Right cardiac atrium (tissue), 5 donors: ENCODE measurements around the gene C1QTNF6. TPM values are rescaled to one million over a fixed set of nuclear protein-coding genes. Genes with fewer than 3 reads are reported as not detected.

Experiments
- ATAC-seq, 2 donors: fragments of 200-7000 bp; cut with Tn5 transposase; one replicate each; pipeline versions ENCODE4 v1.8.0 to v1.9.1; 2020; ENCODE audit warnings: moderate library complexity in 2 of 2, mild to moderate bottlenecking in 1 of 2
- DNase-seq, 3 donors: peaks; one replicate each; pipeline ENCODE4 v3.0.0-alpha.2; 2020
- H3K27ac ChIP-seq: one replicate; pipeline ENCODE4 v1.5.1; 2013; ENCODE audit warnings: mild to moderate bottlenecking, low read length, control low read depth, moderate library complexity
- H3K27me3 ChIP-seq: one replicate; pipeline ENCODE4 v1.6.1; 2013; ENCODE audit not compliant: control insufficient read depth, insufficient read depth
- H3K4me1 ChIP-seq: one replicate; pipeline ENCODE4 v1.6.1; 2013; ENCODE audit warnings: low read length; ENCODE audit not compliant: control insufficient read depth, insufficient read depth
- H3K4me3 ChIP-seq: one replicate; pipeline ENCODE4 v1.5.1; 2013; ENCODE audit warnings: low read length, control low read depth
- H3K9me3 ChIP-seq: one replicate; pipeline ENCODE4 v1.6.1; 2013; ENCODE audit warnings: low read length; ENCODE audit not compliant: control insufficient read depth
- WGBS: extraction: QIAGEN DNeasy Blood & Tissue Kit; methylation state at CpG from one replicate; pipeline ENCODE4 v1.1.7; 2013; 5-methylcytosine and 5-hydroxymethylcytosine counted together
- intact Hi-C, 4 donors: fragments of 100-400 bp; cut with DNase I; formaldehyde crosslinking; loops; one replicate each; pipeline versions ENCODE4 v1.11.0 to v1.14.0; 2022 to 2023
- polyA plus RNA-seq: library from polyadenylated mRNA; stranded (reverse); fragments of 200-250 nt; gene quantifications from one replicate; pipeline ENCODE4 v1.2.3, GENCODE V29; 2013
- total RNA-seq, 4 donors: library from RNA; stranded (reverse); fragmentation: NEBNext Ultra II Directional; extraction: Animal tissue kit (Norgen Biotek cat#: 25700); gene quantifications; one replicate each; pipeline ENCODE4 v1.2.1, GENCODE V29; 2021
- donor health status: healthy with polysubstance abuse.
- donor health status: DM: no; HTN: yes; CAD: no.
- donor health status: DM: no; HTN: no; CAD: no.
- donor health status: DM: no; HTN: yes; CAD: no; lungs with severe emphysema.
- donor health status: DM: yes; HTN: yes; CAD: no.

The C1QTNF6 gene
- total and polyA plus RNA-seq, 5 donors = 2.0 to 3.3 (median 2.8) TPM

DNA sequence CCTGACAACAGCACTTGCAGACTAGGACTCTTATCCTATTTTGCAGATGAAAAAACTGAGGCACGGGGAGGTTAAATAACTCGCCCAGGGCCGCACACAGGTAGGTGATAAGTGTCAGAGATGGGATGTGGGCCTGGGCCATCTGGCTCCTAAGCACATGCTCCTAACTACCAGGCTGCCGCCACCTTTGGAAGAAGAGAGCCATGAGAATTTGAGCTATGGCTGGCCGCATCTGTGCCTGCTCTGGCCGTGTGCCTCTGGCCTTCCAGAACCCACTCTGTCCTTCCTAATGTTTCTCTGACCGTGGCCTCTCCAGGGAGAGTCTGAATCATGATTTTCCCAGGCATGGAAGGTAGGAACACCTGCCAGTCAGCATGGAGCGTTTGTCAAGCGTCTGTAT is 23.0 kb downstream of the C1QTNF6 start:
- Histone ChIP-seq H3K4me1 (peaks cover 2% of the 10 kb centered on the region), H3K4me3 (no peak overlapping the region), H3K27ac (no peak overlapping the region), H3K9me3 (no peaks in the 10 kb centered on the region), H3K27me3 (no peaks in the 10 kb centered on the region)
- intact Hi-C loops = loop anchor here in 2 of 4 donors (5.0 to 10.0 kb wide), 2 partner anchors 90 to 97 kb away; no protein-coding TSS in a partner anchor
- 82% methylated on average over 9 of the region's 9 CpGs for WGBS
- ATAC-seq (no peak), DNase-seq (peak in 2 of 3 donors; percentile 4 to 37)

DNA sequence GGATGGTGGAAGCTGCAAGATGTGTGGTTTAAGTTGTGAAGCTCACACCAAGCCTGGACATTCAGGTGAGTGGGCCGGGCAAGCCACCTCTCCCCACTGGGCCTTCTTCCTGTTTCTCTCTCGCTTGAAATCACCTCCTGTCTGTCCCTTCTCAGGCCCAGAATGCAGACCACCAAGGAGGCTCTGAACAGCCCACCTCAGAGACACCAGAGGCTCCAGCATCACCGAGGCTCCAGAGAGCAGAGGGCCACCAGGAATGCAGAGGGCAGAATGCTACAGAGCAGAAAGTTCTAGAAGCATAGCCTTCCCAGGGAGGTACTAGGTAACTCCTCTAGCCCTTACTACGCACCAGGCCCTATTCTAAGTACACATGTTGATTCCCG is 23.6 kb downstream of the C1QTNF6 start:
- ATAC-seq (no peak), DNase-seq (peak in 1 of 3 donors; percentile 29)
- WGBS = 60% methylated on average over 5 of the region's 5 CpGs

DNA sequence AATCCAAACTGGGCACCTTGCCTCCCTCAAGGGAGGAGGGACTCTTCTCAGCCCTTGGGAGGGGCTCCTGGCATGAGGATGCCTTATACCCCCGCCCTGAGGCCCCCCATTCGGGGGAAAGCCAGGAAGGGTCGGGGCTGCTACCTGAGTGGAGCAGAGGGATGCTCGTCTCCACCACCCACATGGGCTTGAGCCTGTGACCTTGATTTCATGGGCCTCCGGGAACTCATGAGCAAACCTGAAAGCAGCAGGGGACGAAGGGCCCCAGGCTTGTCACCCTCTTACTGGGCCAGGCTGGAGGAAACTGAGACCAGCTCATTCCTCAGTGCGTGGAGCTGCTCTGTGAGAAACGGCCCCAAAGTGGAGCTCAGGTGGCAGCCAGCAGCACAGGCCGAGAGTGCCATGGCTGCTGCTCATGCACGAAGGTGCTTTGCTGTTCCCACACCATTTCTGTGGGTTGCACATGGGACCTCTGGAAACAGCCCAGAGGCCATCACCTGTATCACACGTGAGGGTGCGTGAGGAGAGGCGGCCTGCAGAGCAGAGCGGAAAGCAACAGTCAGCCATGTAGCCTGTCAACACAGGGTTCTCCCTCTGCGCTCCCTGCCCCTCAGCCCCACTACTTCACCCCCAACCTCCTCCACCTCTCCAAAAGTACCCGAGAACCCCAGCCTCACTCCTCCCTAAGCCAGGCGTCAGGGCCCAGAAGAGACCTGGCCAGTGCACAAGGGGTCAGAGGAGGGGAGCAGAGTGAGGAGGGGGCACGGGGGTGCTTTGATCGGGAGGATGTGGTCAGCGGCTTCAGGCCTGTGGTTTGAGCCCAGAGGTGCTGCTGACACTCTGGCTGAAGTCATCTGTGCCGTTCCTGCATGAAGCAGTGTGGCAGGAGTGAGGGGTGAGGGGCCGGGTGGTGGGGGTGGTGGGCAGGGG is 24.2 kb downstream of the C1QTNF6 start:
- 85% methylated on average over 22 of the region's 22 CpGs for WGBS
- H3K27ac ChIP-seq = no peak overlapping the region
- intact Hi-C loops = loop anchor here in 2 of 4 donors (5.0 to 10.0 kb wide), 2 partner anchors 38 to 89 kb away; no protein-coding TSS in a partner anchor
- no peaks in the 10 kb centered on the region for H3K27me3 ChIP-seq
- peak in 2 of 3 donors; percentile 6 to 48 for DNase-seq
- peaks cover 2% of the 10 kb centered on the region for H3K4me1 ChIP-seq
- H3K9me3 ChIP-seq = no peaks in the 10 kb centered on the region
- no peak overlapping the region for H3K4me3 ChIP-seq
- no peak for ATAC-seq

More for the DNA sequence above, 23.6 kb downstream of the C1QTNF6 start:
- Histone ChIP-seq H3K4me1 (peaks cover 2% of the 10 kb centered on the region), H3K4me3 (no peak overlapping the region), H3K27me3 (no peaks in the 10 kb centered on the region), H3K27ac (no peak overlapping the region), H3K9me3 (no peaks in the 10 kb centered on the region)
- intact Hi-C loops = loop anchor here in 2 of 4 donors (5.0 to 10.0 kb wide), 2 partner anchors 38 to 90 kb away; no protein-coding TSS in a partner anchor

DNA sequence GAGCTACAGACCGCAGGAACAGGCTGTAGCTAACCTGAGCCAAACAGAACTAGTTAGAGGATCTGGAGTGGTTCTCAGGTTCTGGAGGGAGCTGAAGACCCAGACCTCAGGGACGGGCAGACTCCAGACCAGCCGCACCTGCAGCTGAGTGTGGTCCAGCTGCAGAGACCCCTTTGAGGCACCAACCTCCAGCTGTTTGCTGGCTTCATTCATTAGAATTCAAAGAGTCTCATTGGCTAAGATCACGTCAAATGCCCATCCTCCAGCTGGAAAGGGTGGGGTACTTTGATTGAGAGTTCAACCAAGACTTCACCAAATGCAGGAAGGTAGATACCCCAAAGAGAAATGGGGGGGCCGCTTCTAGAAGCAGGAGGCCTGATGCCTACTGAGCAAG is 25.0 kb downstream of the C1QTNF6 start:
- Histone ChIP-seq H3K4me3 (no peak overlapping the region), H3K27ac (no peak overlapping the region), H3K27me3 (no peaks in the 10 kb centered on the region), H3K9me3 (no peaks in the 10 kb centered on the region), H3K4me1 (peaks cover 2% of the 10 kb centered on the region)
- WGBS = 85% methylated on average over 5 of the region's 5 CpGs
- DNase-seq (no peak), ATAC-seq (no peak)
- intact Hi-C loops = loop anchor here in 2 of 4 donors (5.0 to 10.0 kb wide), 2 partner anchors 39 to 88 kb away; no protein-coding TSS in a partner anchor

DNA sequence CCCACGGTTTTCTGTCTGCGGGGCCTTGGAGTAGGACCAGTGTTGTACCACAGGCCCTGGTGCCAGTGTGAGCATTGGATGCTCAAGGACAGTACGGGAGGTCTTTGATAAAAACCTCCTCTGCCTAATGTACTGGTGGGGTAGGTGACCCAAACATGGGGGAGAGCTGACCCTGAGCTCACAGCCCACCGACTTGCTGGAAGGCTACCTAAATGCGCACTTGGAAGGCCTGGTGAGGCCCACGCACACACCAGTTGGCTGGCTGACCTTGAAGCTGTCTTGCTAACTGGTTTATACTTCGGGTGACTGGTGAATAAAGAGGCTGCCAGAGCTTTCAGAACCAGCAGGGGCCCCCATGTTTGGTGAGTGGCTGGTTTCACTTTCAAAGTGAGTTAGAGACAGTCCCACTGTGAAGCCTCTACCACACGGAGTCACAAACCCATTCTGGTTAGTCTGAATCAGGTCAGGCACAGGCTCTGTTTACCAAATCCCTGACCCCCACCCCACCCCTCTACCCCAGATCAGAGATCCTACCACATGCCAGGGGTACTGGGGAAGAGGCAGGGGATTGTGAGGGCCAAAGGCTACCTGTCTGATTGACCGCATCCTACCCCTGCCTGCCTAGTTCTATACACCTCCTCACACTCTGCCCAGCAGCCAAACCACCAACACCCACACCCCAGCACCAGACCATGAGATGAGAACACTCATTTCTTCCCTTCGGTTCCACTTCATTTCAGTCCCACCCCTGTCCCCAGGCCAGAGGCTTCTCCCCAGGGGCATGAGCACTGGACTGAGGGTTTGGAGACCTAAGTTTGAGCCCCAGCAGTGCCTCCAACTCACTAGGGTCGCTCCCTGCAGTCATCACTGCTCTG is 25.6 kb downstream of the C1QTNF6 start:
- Histone ChIP-seq H3K9me3 (no peaks in the 10 kb centered on the region), H3K27me3 (no peaks in the 10 kb centered on the region), H3K27ac (no peak overlapping the region), H3K4me1 (peaks cover 2% of the 10 kb centered on the region), H3K4me3 (no peak overlapping the region)
- intact Hi-C loops = loop anchor here in 2 of 4 donors (5.0 to 10.0 kb wide), 2 partner anchors 40 to 88 kb away; no protein-coding TSS in a partner anchor
- DNase-seq (peak in 1 of 3 donors; percentile 21), ATAC-seq (no peak)
- WGBS = 79% methylated on average over 11 of the region's 11 CpGs

DNA sequence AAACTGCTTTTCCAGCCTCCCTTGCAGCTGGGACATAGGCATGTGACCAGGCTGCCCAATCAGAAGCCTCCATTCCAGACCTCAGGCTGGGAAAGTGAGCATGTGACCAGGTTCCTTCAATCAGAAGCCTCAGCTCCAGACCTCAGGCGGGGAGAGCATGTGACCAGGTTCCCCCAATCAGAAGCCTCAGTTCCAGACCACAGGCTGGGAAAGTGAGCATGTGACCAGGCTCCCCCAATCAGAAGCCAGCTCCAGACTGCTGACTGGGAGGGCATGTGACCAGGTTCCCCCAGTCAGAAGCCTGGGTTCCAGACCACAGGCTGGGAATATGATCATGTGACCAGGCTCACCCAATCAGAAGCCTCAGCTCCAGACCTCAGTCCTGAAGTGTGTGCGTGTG is 26.6 kb downstream of the C1QTNF6 start:
- H3K9me3 ChIP-seq = no peaks in the 10 kb centered on the region
- intact Hi-C loops = loop anchor here in 2 of 4 donors (5.0 to 10.0 kb wide), 2 partner anchors 41 to 87 kb away; no protein-coding TSS in a partner anchor
- H3K27ac ChIP-seq = no peak overlapping the region
- DNase-seq (peak in 1 of 3 donors; percentile 9), ATAC-seq (no peak)
- H3K27me3 ChIP-seq = no peaks in the 10 kb centered on the region
- no peaks in the 10 kb centered on the region for H3K4me1 ChIP-seq
- no peak overlapping the region for H3K4me3 ChIP-seq
- 99% methylated on average over 2 of the region's 2 CpGs for WGBS

DNA sequence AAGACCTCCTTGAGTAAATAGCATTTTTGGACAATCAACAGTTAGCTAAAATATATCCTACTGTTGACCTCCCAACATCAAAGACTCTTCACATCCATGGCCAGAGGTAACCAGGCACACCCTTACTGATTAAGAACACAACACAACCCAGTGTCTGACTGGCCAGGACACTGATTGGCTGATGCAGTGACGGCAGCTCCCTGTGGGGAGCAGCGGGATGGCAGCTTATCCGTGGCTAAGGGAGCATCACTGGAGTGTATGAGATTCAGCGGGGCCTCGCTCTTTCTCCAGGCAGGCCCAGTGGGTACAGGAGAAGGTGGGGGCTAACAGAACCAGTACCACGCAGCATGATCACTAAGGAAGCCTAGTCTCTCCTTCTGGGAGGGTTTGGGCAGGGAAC is 28.0 kb downstream of the C1QTNF6 start:
- 57% methylated on average over 6 of the region's 6 CpGs for WGBS
- intact Hi-C loops = loop anchor here in 2 of 4 donors (5.0 to 10.0 kb wide), 2 partner anchors 42 to 85 kb away; no protein-coding TSS in a partner anchor
- Histone ChIP-seq H3K4me1 (no peaks in the 10 kb centered on the region), H3K9me3 (no peaks in the 10 kb centered on the region), H3K4me3 (no peak overlapping the region), H3K27me3 (no peaks in the 10 kb centered on the region), H3K27ac (no peak overlapping the region)
- no peak for ATAC-seq
- DNase-seq = peak in 1 of 3 donors; percentile 15

DNA sequence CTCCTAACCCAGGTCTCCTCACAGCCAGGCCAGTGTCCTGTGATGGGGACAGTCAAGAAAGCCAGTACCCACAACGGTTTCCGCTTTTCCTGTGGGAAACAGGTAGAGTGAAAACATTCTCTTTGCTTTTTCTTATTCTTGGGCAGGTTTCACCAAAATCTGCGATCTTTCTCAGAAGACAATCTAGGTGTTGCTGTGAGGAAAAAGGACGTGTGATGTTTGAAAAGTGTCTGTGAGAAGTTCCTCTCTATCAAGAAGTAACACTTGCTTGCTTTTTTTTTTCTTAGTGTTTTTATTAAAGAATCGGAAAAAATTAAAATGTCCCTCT is 29.1 kb downstream of the C1QTNF6 start:
- WGBS = 79% methylated on average over 5 of the region's 5 CpGs
- H3K9me3 ChIP-seq = no peaks in the 10 kb centered on the region
- no peak overlapping the region for H3K4me3 ChIP-seq
- intact Hi-C loops = no loop called here
- no peak for ATAC-seq
- no peaks in the 10 kb centered on the region for H3K27me3 ChIP-seq
- no peak overlapping the region for H3K27ac ChIP-seq
- no peaks in the 10 kb centered on the region for H3K4me1 ChIP-seq
- no peak for DNase-seq

DNA sequence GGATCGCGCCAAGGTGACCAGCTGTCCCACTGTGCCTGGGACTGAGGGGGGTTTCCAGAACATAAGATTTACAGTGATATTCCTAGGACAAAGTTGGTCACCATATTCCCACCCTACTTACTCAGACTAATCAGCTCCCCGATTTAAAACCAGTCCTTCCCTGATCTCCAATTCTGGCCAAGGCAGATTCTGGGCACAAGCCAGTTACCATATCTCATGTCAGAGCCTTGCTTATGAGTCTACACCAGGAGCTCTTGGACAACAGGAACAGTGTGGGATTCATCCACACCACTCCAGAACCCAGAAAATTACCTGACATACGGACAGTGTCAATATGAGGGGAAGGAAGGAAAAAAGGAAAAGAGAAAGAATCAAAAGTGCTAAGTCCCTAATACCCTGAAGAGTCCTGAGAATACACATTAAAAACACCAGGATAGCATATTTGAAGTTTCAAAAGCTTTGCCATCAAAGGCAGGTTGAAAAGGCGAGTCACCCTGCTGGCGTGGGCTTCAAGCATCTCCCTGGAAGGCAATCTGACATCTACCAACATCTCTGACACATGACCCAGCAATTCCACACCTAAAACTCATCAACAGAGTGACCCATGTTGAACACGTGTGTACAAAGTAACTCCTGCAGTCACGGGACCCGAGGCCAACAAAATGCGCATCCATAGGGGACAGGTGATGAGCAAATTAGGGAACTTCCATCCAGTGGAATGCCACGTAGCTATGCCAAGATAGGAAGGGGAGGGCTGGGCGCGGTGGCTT is 30.3 kb downstream of the C1QTNF6 start:
- Histone ChIP-seq H3K9me3 (no peaks in the 10 kb centered on the region), H3K27ac (no peak overlapping the region), H3K4me1 (no peaks in the 10 kb centered on the region), H3K27me3 (no peaks in the 10 kb centered on the region), H3K4me3 (no peak overlapping the region)
- 77% methylated on average over 13 of the region's 13 CpGs for WGBS
- intact Hi-C loops = no loop called here
- no peak for ATAC-seq
- peak in 1 of 3 donors; percentile 42 for DNase-seq
